Skeletal muscle tissue (tissue), 4 donors: ENCODE results near the gene ORC5. TPM values are rescaled to one million over a fixed set of nuclear protein-coding genes. Genes with fewer than 3 reads are reported as not detected.

Experiments
- H3K27ac ChIP-seq: one replicate; pipeline ENCODE4 v1.7.0; 2013; ENCODE audit warnings: mild to moderate bottlenecking, low read depth, low read length, inconsistent platforms
- H3K27me3 ChIP-seq, 3 donors: one replicate each; pipeline ENCODE4 v1.7.0; 2013; ENCODE audit warnings: low read length in 3 of 3; ENCODE audit not compliant: control insufficient read depth in 3 of 3, insufficient read depth in 3 of 3
- H3K36me3 ChIP-seq, 3 donors: one replicate each; pipeline ENCODE4 v1.7.0; 2013; ENCODE audit warnings: low read length in 3 of 3; ENCODE audit not compliant: control insufficient read depth in 3 of 3, insufficient read depth in 3 of 3
- H3K4me1 ChIP-seq, 3 donors: one replicate each; pipeline ENCODE4 v1.7.0; 2013; ENCODE audit warnings: low read length in 3 of 3, mild to moderate bottlenecking in 3 of 3; ENCODE audit not compliant: control insufficient read depth in 3 of 3, insufficient read depth in 3 of 3
- H3K4me3 ChIP-seq, 3 donors: one replicate each; pipeline ENCODE4 v1.7.0; 2013; ENCODE audit warnings: low read length in 3 of 3
- H3K9ac ChIP-seq, 3 donors: one replicate each; pipeline ENCODE4 v1.7.0; 2013; ENCODE audit warnings: low read length in 3 of 3, mild to moderate bottlenecking in 3 of 3, moderate library complexity in 2 of 3, low read depth in 1 of 3
- H3K9me3 ChIP-seq, 3 donors: one replicate each; pipeline ENCODE4 v1.7.0; 2013; ENCODE audit warnings: low read length in 3 of 3; ENCODE audit not compliant: control insufficient read depth in 3 of 3
- total RNA-seq: library from RNA; depleted of rRNA; stranded (reverse); fragments of >200 nt; gene quantifications from one replicate; pipeline ENCODE4 v1.2.3, GENCODE V29; 2014
- donor health status: Osteomylitis.

The ORC5 gene
- total RNA-seq, 1 donor from 2014 or later = 24.0 TPM

- no peaks in the 10 kb centered on the region for H3K36me3 ChIP-seq
- no peaks in the 10 kb centered on the region for H3K9me3 ChIP-seq
- peak overlapping the region in 1 of 3 donors; percentile 30 for H3K4me3 ChIP-seq
- H3K27me3 ChIP-seq = peaks cover 0 to 8% (median 0%) of the 10 kb centered on the region in 3 donors
- peaks cover 0 to 2% (median 0%) of the 10 kb centered on the region in 3 donors for H3K4me1 ChIP-seq
- H3K9ac ChIP-seq = no peak overlapping the region
- no peak overlapping the region for H3K27ac ChIP-seq
Observed at GRCh38 chr7:104231054-104232046, 23.5 kb upstream of the ORC5 start.

GRCh38 chr7:104230606-104231005 is 22.8 kb upstream of the ORC5 start:
- H3K27ac ChIP-seq = no peak overlapping the region

GRCh38 chr7:104228442-104228841 is 20.6 kb upstream of the ORC5 start:
- H3K4me3 ChIP-seq = no peak overlapping the region
- peaks cover 0 to 8% (median 0%) of the 10 kb centered on the region in 3 donors for H3K27me3 ChIP-seq
- peaks cover 0 to 2% (median 0%) of the 10 kb centered on the region in 3 donors for H3K4me1 ChIP-seq
- H3K36me3 ChIP-seq = no peaks in the 10 kb centered on the region
- no peaks in the 10 kb centered on the region for H3K9me3 ChIP-seq
- H3K9ac ChIP-seq = no peak overlapping the region
- H3K27ac ChIP-seq = no peak overlapping the region

More at GRCh38 chr7:104230606-104231005, 22.8 kb upstream of the ORC5 start:
- no peak overlapping the region for H3K4me3 ChIP-seq
- no peaks in the 10 kb centered on the region for H3K36me3 ChIP-seq
- H3K9me3 ChIP-seq = no peaks in the 10 kb centered on the region
- H3K4me1 ChIP-seq = peaks cover 0 to 2% (median 0%) of the 10 kb centered on the region in 3 donors
- H3K27me3 ChIP-seq = peaks cover 0 to 8% (median 0%) of the 10 kb centered on the region in 3 donors
- H3K9ac ChIP-seq = no peak overlapping the region

- no peak overlapping the region for H3K9ac ChIP-seq
Observed at GRCh38 chr7:104225451-104225850, 17.6 kb upstream of the ORC5 start.

GRCh38 chr7:104217620-104218019 is 9.8 kb upstream of the ORC5 start:
- Histone ChIP-seq H3K27ac (no peak overlapping the region), H3K4me3 (no peak overlapping the region), H3K27me3 (no peaks in the 10 kb centered on the region), H3K9ac (no peak overlapping the region), H3K4me1 (no peaks in the 10 kb centered on the region), H3K36me3 (no peaks in the 10 kb centered on the region), H3K9me3 (peaks cover 0 to 3% (median 0%) of the 10 kb centered on the region in 3 donors)

More at GRCh38 chr7:104225451-104225850, 17.6 kb upstream of the ORC5 start:
- H3K4me1 ChIP-seq = no peaks in the 10 kb centered on the region
- H3K4me3 ChIP-seq = no peak overlapping the region
- no peak overlapping the region for H3K27ac ChIP-seq
- no peaks in the 10 kb centered on the region for H3K27me3 ChIP-seq
- no peaks in the 10 kb centered on the region for H3K36me3 ChIP-seq
- H3K9me3 ChIP-seq = no peaks in the 10 kb centered on the region

- no peak overlapping the region for H3K4me3 ChIP-seq
- H3K36me3 ChIP-seq = no peaks in the 10 kb centered on the region
- peaks cover 11 to 26% (median 19%) of the 10 kb centered on the region in 3 donors for H3K4me1 ChIP-seq
- H3K9me3 ChIP-seq = no peaks in the 10 kb centered on the region
- no peaks in the 10 kb centered on the region for H3K27me3 ChIP-seq
- no peak overlapping the region for H3K27ac ChIP-seq
- no peak overlapping the region for H3K9ac ChIP-seq
Observed at GRCh38 chr7:104209063-104209462, 1.2 kb upstream of the ORC5 start.

- H3K27ac ChIP-seq = peak overlapping the region; percentile 59
- peak overlapping the region; percentile 79 to 90 (median 84) for H3K9ac ChIP-seq
- peaks cover 0 to 5% (median under 1%) of the 10 kb centered on the region in 3 donors for H3K36me3 ChIP-seq
- no peaks in the 10 kb centered on the region for H3K9me3 ChIP-seq
- peak overlapping the region; percentile 90 to 99 (median 98) for H3K4me3 ChIP-seq
- no peaks in the 10 kb centered on the region for H3K27me3 ChIP-seq
- peaks cover 11 to 26% (median 19%) of the 10 kb centered on the region in 3 donors for H3K4me1 ChIP-seq
Observed at GRCh38 chr7:104208421-104208780, 588 bp upstream of the ORC5 start.

- Histone ChIP-seq H3K4me1 (peaks cover 11 to 26% (median 19%) of the 10 kb centered on the region in 3 donors), H3K4me3 (peak overlapping the region; percentile 90 to 99 (median 98)), H3K27ac (peak overlapping the region; percentile 59), H3K9ac (peak overlapping the region; percentile 79 to 90 (median 88)), H3K27me3 (no peaks in the 10 kb centered on the region), H3K9me3 (no peaks in the 10 kb centered on the region), H3K36me3 (peaks cover 5 to 15% (median 11%) of the 10 kb centered on the region in 3 donors)
Observed at GRCh38 chr7:104207348-104207730, 474 bp downstream of the ORC5 start.

- Histone ChIP-seq H3K4me3 (peak overlapping the region; percentile 90 to 99 (median 98)), H3K36me3 (peaks cover 7 to 17% (median 14%) of the 10 kb centered on the region in 3 donors), H3K4me1 (peaks cover 11 to 26% (median 19%) of the 10 kb centered on the region in 3 donors), H3K27ac (no peak overlapping the region), H3K27me3 (no peaks in the 10 kb centered on the region), H3K9ac (peak overlapping the region; percentile 79 to 90 (median 88)), H3K9me3 (no peaks in the 10 kb centered on the region)
Observed at GRCh38 chr7:104206841-104207240, 972 bp downstream of the ORC5 start.
